Fibroblast of lung (primary cell): ENCODE data around the gene EVPL. TPM values are rescaled to one million over a fixed set of nuclear protein-coding genes. Genes with fewer than 3 reads are reported as not detected.

Experiments used
- DNase-seq, 2 donors: peaks; one replicate each; pipeline versions ENCODE4 v3.0.0 to v3.0.0-alpha.2; 2010; ENCODE audit warnings: low read depth in 2 of 2
- H2AFZ ChIP-seq: 2 replicates; pipeline ENCODE4 v1.5.1; 2012; ENCODE audit warnings: low read length, control low read depth, inconsistent platforms
- H3K27ac ChIP-seq: 2 replicates; pipeline ENCODE4 v1.5.1; 2011; ENCODE audit warnings: low read length, control low read depth; ENCODE audit not compliant: insufficient read depth
- H3K27me3 ChIP-seq: 2 replicates; pipeline ENCODE4 v1.5.1; 2011; ENCODE audit warnings: mild to moderate bottlenecking, low read length; ENCODE audit not compliant: control insufficient read depth, insufficient read depth
- H3K36me3 ChIP-seq: 2 replicates; pipeline ENCODE4 v1.5.1; 2011; ENCODE audit warnings: low read length; ENCODE audit not compliant: control insufficient read depth, insufficient read depth
- H3K4me1 ChIP-seq: 2 replicates; pipeline ENCODE4 v1.5.1; 2011; ENCODE audit warnings: low read length; ENCODE audit not compliant: control insufficient read depth, insufficient read depth; ENCODE audit errors: extremely low read depth
- H3K4me2 ChIP-seq: 2 replicates; pipeline ENCODE4 v1.5.1; 2011; ENCODE audit warnings: low read length, control low read depth; ENCODE audit not compliant: insufficient read depth; ENCODE audit errors: extremely low read depth
- H3K4me3 ChIP-seq, 4 experiments: fragments of 200-600 bp in 1 of 4; sonication (generic) in 1 of 4; replicated peaks in 1 of 4; 2 replicates each; pipeline ENCODE4 v1.5.1; 2011 to 2016; ENCODE audit warnings: low read length in 4 of 4, low read depth in 3 of 4, mild to moderate bottlenecking in 3 of 4, control low read depth in 2 of 4, inconsistent platforms in 1 of 4, mixed read lengths in 1 of 4; ENCODE audit not compliant: insufficient read depth in 1 of 4; ENCODE audit errors: control extremely low read depth in 1 of 4
- H3K79me2 ChIP-seq: 2 replicates; pipeline ENCODE4 v1.5.1; 2012; ENCODE audit warnings: mild to moderate bottlenecking, low read length, inconsistent platforms; ENCODE audit not compliant: control insufficient read depth, insufficient read depth
- H3K9ac ChIP-seq: 2 replicates; pipeline ENCODE4 v1.5.1; 2011; ENCODE audit warnings: mild to moderate bottlenecking, low read length, control low read depth; ENCODE audit not compliant: insufficient read depth
- H3K9me3 ChIP-seq: 2 replicates; pipeline ENCODE4 v1.5.1; 2012; ENCODE audit warnings: low read depth, low read length; ENCODE audit not compliant: control insufficient read depth, insufficient read depth
- H4K20me1 ChIP-seq: 2 replicates; pipeline ENCODE4 v1.5.1; 2011; ENCODE audit warnings: low read length; ENCODE audit not compliant: control insufficient read depth, insufficient read depth; ENCODE audit errors: extremely low read depth
- EZH2 ChIP-seq: IDR thresholded peaks from 2 replicates; pipeline ENCODE4 v1.5.1; 2012; ENCODE audit warnings: low read length, control low read depth, mild to moderate bottlenecking; ENCODE audit errors: missing control alignments
- polyA plus RNA-seq, 2 donors: library from polyadenylated mRNA; depleted of rRNA in 1 of 2; stranded (reverse) in 1 of 2; unstranded in 1 of 2; fragments of >200 nt; gene quantifications; 2 replicates each; pipeline ENCODE4 v1.2.1, GENCODE V29; 2011 to 2012; ENCODE audit warnings: missing spikeins in 1 of 2
- total RNA-seq: library from RNA; depleted of rRNA; stranded (reverse); fragments of >200 nt; gene quantifications from 2 replicates; pipeline ENCODE4 v1.2.1, GENCODE V29; 2014
- TF ChIP-seq, protein P1 (sequence below), 2 donors: IDR thresholded peaks in 1 of 2; conservative IDR thresholded peaks in 1 of 2; 1 replicate in 1 of 2; 2 replicates in 1 of 2; pipeline ENCODE4 v1.5.1; 2011 to 2012; ENCODE audit warnings: low read length in 2 of 2, control low read depth in 1 of 2, inconsistent platforms in 1 of 2, low read depth in 1 of 2, mild to moderate bottlenecking in 1 of 2

EVPL gene
- total and polyA plus RNA-seq, 2 donors (not counting 1 experiment from before 2014, with no cell fraction given), result not detected

DNA sequence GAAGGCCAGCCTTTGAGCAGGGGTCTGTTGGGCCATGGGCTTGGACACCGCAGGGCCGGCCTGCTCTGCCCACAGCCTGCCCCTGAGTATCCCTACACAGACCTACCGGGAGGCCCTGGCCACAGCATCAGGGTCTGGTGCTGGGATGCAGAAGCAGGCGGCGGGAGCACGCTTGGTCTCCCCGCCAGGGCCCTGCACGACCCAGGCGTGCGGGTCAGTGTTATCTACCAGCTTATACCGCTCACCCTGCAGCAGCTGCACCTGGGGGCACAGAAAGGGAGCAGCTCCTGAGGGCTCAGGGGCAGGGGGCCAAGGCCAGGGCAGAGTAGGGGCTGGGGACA is 8.8 kb downstream of the EVPL start:
- H3K9ac ChIP-seq, result no peak overlapping the region
- no peak overlapping the region for H2AFZ ChIP-seq
- H3K27me3 ChIP-seq, result peaks cover 4% of the 10 kb centered on the region
- no peak overlapping the region for H3K4me2 ChIP-seq
- no peaks in the 10 kb centered on the region for H3K4me1 ChIP-seq
- no peaks in the 10 kb centered on the region for H3K36me3 ChIP-seq
- no peaks in the 10 kb centered on the region for H3K79me2 ChIP-seq
- no peaks in the 10 kb centered on the region for H3K9me3 ChIP-seq
- TF ChIP-seq, protein P1, sequence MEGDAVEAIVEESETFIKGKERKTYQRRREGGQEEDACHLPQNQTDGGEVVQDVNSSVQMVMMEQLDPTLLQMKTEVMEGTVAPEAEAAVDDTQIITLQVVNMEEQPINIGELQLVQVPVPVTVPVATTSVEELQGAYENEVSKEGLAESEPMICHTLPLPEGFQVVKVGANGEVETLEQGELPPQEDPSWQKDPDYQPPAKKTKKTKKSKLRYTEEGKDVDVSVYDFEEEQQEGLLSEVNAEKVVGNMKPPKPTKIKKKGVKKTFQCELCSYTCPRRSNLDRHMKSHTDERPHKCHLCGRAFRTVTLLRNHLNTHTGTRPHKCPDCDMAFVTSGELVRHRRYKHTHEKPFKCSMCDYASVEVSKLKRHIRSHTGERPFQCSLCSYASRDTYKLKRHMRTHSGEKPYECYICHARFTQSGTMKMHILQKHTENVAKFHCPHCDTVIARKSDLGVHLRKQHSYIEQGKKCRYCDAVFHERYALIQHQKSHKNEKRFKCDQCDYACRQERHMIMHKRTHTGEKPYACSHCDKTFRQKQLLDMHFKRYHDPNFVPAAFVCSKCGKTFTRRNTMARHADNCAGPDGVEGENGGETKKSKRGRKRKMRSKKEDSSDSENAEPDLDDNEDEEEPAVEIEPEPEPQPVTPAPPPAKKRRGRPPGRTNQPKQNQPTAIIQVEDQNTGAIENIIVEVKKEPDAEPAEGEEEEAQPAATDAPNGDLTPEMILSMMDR (conservative IDR thresholded peaks at IDR 0.05 in 1 of 2, IDR thresholded peaks at IDR 0.05 in 1 of 2; ENCODE audit: low read depth in 1 of 2, low read length in 2 of 2), result no peak
- TF ChIP-seq EZH2, result no peak
- H4K20me1 ChIP-seq, result no peaks in the 10 kb centered on the region
- H3K4me3 ChIP-seq, result no peak overlapping the region
- DNase-seq, result no peak
- H3K27ac ChIP-seq, result no peak overlapping the region

DNA sequence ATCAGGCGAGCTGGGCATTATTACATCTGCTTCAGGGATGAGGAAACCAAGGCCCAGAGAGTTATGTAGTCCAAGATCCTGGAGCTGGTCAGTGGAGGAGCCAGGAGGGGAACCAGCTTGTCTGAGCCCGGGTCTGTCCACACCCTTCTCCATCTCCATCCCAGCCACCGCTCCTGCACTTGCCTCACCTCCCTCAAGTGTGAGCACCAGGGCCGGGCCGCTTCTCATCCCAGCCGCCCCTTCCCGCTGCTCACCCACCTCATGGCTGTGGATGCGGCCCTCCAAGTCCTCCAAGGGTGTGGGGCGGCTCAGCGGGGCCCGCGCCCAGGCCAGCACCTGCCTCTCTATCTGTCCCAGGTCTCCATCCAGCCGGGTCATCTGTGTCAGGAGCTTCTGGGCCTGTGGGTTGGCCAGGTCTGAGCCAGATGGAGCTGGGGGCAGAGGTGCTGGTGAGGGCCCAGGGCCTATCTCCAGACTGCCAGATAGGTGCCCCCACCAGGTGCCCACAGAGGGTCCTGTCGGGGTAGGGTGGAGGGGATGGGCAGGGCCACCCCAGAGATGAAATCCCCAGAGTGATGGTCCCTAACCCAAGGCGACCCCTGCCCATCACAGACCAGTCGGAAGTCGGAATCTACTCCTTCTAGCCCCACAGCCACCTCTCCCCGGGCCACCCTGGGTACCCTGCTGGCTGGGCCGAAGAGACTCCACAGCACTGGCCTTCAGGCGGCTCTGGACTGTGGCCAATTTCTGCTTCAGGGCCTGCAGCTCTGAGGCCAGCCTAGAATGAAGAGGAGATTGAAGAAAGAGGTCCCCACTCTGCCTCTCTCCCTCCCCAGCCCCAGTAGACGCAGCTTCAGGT is 9.4 kb downstream of the EVPL start:
- Histone ChIP-seq H2AFZ (no peak overlapping the region), H3K27me3 (peaks cover 4% of the 10 kb centered on the region), H3K36me3 (no peaks in the 10 kb centered on the region)

DNA sequence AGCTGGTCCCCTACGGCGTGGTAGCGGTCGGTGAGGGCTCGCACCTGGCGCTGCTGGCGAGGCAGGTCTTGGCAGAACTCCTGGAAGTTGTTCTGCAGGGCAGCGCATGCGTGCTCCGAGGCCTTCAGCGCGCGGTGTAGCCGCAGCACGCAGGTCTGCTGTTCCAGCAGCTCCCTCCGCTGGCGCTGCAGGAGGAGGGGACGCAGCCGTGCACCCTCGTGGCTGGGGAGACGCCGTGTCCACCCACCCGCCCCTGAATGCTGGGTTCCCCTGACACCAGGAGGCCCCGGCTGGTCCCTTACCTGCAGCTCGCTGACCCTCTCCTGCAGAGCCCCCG is 12.2 kb downstream of the EVPL start:
- H3K27ac ChIP-seq, result no peak overlapping the region
- no peaks in the 10 kb centered on the region for H3K36me3 ChIP-seq
- no peak for DNase-seq
- no peaks in the 10 kb centered on the region for H3K79me2 ChIP-seq
- no peak overlapping the region for H3K4me2 ChIP-seq
- H4K20me1 ChIP-seq, result no peaks in the 10 kb centered on the region
- no peaks in the 10 kb centered on the region for H3K4me1 ChIP-seq
- H3K9me3 ChIP-seq, result no peaks in the 10 kb centered on the region
- no peak overlapping the region for H3K4me3 ChIP-seq
- no peak for TF ChIP-seq EZH2
- TF ChIP-seq, protein P1 (conservative IDR thresholded peaks at IDR 0.05 in 1 of 2, IDR thresholded peaks at IDR 0.05 in 1 of 2; ENCODE audit: low read depth in 1 of 2, low read length in 2 of 2), result no peak
- no peak overlapping the region for H3K9ac ChIP-seq
- H3K27me3 ChIP-seq, result peaks cover 4% of the 10 kb centered on the region
- no peak overlapping the region for H2AFZ ChIP-seq

More for the DNA sequence above, 9.4 kb downstream of the EVPL start:
- Histone ChIP-seq H3K9me3 (no peaks in the 10 kb centered on the region), H3K27ac (no peak overlapping the region), H3K4me2 (no peak overlapping the region), H3K4me3 (no peak overlapping the region), H3K4me1 (no peaks in the 10 kb centered on the region), H3K79me2 (no peaks in the 10 kb centered on the region), H4K20me1 (no peaks in the 10 kb centered on the region), H3K9ac (no peak overlapping the region)
- DNase-seq, result no peak
- TF ChIP-seq EZH2, result no peak
- TF ChIP-seq, protein P1 (conservative IDR thresholded peaks at IDR 0.05 in 1 of 2, IDR thresholded peaks at IDR 0.05 in 1 of 2; ENCODE audit: low read depth in 1 of 2, low read length in 2 of 2), result no peak
